ENCODE data around the gene NSUN6.

NSUN6 gene

DNA sequence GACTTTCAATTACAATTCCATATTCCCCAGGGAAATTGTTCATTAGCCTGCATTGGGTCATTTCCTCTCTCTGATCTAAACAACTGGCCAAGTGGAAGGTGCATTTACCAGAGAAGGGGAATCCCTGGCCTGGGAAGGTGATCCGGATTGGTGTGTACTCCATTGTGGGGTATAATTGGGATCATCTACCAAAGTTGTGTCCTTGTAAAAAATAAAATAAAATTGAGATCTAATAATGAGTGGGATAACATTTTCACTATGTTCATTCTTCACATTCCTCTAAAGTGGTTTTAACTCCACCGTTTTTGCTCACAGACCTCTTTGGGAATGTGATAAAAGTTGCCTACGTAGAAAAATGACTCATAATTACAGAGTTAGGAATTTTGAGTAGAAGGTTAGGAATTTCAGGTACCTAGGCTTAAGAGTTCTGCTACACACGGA lies 30.6 kb upstream of the NSUN6 start:
- no peak overlapping the region for H3K27ac ChIP-seq (ENCODE audit: low read depth, low read length)
- no peak overlapping the region for H3K4me3 ChIP-seq (ENCODE audit: low read depth in 1 of 2, low read length in 2 of 2)
- H3K27me3 ChIP-seq (ENCODE audit: control insufficient read depth in 1 of 2, insufficient read depth in 2 of 2, low read length in 2 of 2): no peaks in the 10 kb centered on the region

DNA sequence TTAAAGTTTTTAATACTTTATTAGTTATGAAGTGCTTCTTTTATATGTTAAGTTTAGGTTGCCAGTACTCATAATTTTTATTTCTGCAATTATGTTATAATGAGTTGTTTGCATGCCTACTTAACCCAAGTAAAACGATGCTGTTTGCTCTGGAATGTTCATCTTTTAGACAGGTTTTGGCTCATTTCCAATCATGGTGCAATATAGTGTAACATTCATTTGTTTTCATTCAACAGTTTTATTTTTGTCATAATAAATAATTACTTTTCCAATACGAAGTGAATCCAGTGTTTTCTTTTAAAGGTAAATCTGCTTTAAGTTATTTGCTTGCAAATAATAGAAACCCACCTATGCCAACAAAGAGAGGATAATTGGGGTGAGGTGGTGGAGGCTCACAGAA lies 30.0 kb upstream of the NSUN6 start:
- no peak overlapping the region for H3K4me3 ChIP-seq (ENCODE audit: low read depth in 1 of 2, low read length in 2 of 2)
- H3K36me3 ChIP-seq (ENCODE audit: control insufficient read depth in 1 of 2, insufficient read depth in 2 of 2, low read length in 2 of 2): peaks cover 0 to 6% of the 10 kb centered on the region in 2 donors
- no peak overlapping the region for H3K27ac ChIP-seq (ENCODE audit: low read depth, low read length)
- H3K9me3 ChIP-seq (ENCODE audit: control insufficient read depth in 1 of 2, low read length in 2 of 2): no peaks in the 10 kb centered on the region
- H3K9ac ChIP-seq (ENCODE audit: low read depth in 1 of 2, low read length in 2 of 2): no peak overlapping the region
- H3K27me3 ChIP-seq (ENCODE audit: control insufficient read depth in 1 of 2, insufficient read depth in 2 of 2, low read length in 2 of 2): no peaks in the 10 kb centered on the region
- H3K4me1 ChIP-seq (ENCODE audit: control insufficient read depth in 1 of 2, insufficient read depth in 2 of 2, low read length in 2 of 2): no peaks in the 10 kb centered on the region

More for the DNA sequence above, 30.6 kb upstream of the NSUN6 start:
- Histone ChIP-seq H3K9me3 (ENCODE audit: control insufficient read depth in 1 of 2, low read length in 2 of 2) (no peaks in the 10 kb centered on the region), H3K36me3 (ENCODE audit: control insufficient read depth in 1 of 2, insufficient read depth in 2 of 2, low read length in 2 of 2) (peaks cover 0 to under 1% of the 10 kb centered on the region in 2 donors), H3K4me1 (ENCODE audit: control insufficient read depth in 1 of 2, insufficient read depth in 2 of 2, low read length in 2 of 2) (no peaks in the 10 kb centered on the region), H3K9ac (ENCODE audit: low read depth in 1 of 2, low read length in 2 of 2) (no peak overlapping the region)

DNA sequence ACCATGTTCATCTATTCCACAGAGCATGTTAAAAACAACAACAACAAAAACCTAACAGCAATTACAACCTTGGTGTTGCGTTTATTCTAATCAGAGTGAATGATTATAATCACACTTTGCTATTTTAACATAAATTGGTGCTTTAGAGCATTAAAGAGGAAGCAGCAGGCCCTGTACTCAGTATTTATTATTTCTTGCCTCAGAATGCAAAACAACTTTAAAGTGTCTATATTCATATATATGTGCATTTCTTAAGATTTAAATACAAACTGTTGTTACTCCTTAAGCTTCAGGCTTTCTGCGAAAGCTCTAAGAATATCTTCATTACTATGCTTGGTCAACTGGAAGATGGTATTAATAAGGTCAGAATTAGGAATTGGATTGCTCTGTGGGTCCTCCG lies 29.4 kb upstream of the NSUN6 start:
- Histone ChIP-seq H3K4me1 (ENCODE audit: control insufficient read depth in 1 of 2, insufficient read depth in 2 of 2, low read length in 2 of 2) (no peaks in the 10 kb centered on the region), H3K9me3 (ENCODE audit: control insufficient read depth in 1 of 2, low read length in 2 of 2) (no peaks in the 10 kb centered on the region), H3K27me3 (ENCODE audit: control insufficient read depth in 1 of 2, insufficient read depth in 2 of 2, low read length in 2 of 2) (no peaks in the 10 kb centered on the region)

DNA sequence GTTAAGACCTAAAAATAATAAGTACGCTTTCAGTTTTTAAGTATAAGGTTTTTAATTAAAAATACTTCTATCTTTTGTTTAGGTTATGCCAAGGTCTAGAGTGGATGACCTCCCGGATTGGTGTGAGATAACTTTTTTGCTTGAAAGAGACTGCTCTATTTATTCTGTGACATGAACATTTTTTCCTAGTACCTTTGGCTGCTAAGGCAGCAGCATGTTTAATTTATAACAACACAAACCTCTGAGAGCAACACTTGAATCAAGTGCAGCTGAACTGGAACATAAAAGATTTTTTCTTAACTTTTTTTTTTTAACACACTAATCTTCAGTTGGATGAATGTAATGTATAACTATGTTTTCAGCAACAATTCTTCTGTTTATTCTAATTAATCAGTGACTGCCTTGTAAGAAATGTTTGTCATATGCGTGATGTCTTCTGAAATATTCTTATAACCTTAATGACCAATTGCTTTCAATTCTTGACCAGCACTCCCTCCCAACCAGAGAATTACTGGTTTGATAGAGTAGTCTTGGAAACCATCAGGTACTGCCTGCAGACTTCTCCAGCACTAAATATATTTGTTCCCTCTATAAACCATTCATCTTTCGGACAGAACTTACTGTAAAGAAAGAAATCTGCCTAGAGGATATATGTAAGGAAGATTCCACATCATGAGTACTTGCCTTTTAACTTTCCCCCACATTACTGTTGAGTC lies 23.9 kb upstream of the NSUN6 start:
- no peak overlapping the region for H3K9ac ChIP-seq (ENCODE audit: low read depth in 1 of 2, low read length in 2 of 2)
- H3K4me1 ChIP-seq (ENCODE audit: control insufficient read depth in 1 of 2, insufficient read depth in 2 of 2, low read length in 2 of 2): no peaks in the 10 kb centered on the region
- H3K36me3 ChIP-seq (ENCODE audit: control insufficient read depth in 1 of 2, insufficient read depth in 2 of 2, low read length in 2 of 2): peaks cover 17 to 50% of the 10 kb centered on the region in 2 donors
- no peaks in the 10 kb centered on the region for H3K27me3 ChIP-seq (ENCODE audit: control insufficient read depth in 1 of 2, insufficient read depth in 2 of 2, low read length in 2 of 2)
- H3K4me3 ChIP-seq (ENCODE audit: low read depth in 1 of 2, low read length in 2 of 2): no peak overlapping the region
- H3K9me3 ChIP-seq (ENCODE audit: control insufficient read depth in 1 of 2, low read length in 2 of 2): no peaks in the 10 kb centered on the region
- H3K27ac ChIP-seq (ENCODE audit: low read depth, low read length): no peak overlapping the region

More for the DNA sequence above, 29.4 kb upstream of the NSUN6 start:
- no peak overlapping the region for H3K9ac ChIP-seq (ENCODE audit: low read depth in 1 of 2, low read length in 2 of 2)
- H3K36me3 ChIP-seq (ENCODE audit: control insufficient read depth in 1 of 2, insufficient read depth in 2 of 2, low read length in 2 of 2): peaks cover 0 to 12% of the 10 kb centered on the region in 2 donors
- no peak overlapping the region for H3K4me3 ChIP-seq (ENCODE audit: low read depth in 1 of 2, low read length in 2 of 2)
- no peak overlapping the region for H3K27ac ChIP-seq (ENCODE audit: low read depth, low read length)

DNA sequence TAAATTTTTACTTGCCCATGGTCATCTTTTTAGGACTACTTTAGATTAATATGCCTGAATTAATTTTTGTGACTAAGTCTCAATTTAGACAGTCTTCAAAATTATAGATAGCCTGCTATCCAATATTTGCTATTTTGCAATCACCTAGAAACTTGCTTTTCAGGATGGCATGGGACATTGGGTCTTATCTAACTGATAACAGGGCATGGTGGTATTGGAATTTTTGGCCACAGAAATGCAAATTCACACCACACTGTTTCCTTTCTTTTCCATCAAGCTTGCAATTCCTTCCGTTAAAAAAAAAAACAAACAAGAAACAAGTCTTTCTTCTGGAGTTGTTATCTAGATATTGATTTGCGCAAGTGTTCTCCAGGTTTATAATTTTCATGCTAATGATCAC lies 16.6 kb upstream of the NSUN6 start:
- Histone ChIP-seq H3K9ac (ENCODE audit: low read depth in 1 of 2, low read length in 2 of 2) (no peak overlapping the region), H3K27me3 (ENCODE audit: control insufficient read depth in 1 of 2, insufficient read depth in 2 of 2, low read length in 2 of 2) (no peaks in the 10 kb centered on the region), H3K27ac (ENCODE audit: low read depth, low read length) (no peak overlapping the region), H3K9me3 (ENCODE audit: control insufficient read depth in 1 of 2, low read length in 2 of 2) (no peaks in the 10 kb centered on the region), H3K36me3 (ENCODE audit: control insufficient read depth in 1 of 2, insufficient read depth in 2 of 2, low read length in 2 of 2) (peaks cover 3 to 33% of the 10 kb centered on the region in 2 donors), H3K4me1 (ENCODE audit: control insufficient read depth in 1 of 2, insufficient read depth in 2 of 2, low read length in 2 of 2) (peaks cover 4 to 7% of the 10 kb centered on the region in 2 donors), H3K4me3 (ENCODE audit: low read depth in 1 of 2, low read length in 2 of 2) (no peak overlapping the region)

DNA sequence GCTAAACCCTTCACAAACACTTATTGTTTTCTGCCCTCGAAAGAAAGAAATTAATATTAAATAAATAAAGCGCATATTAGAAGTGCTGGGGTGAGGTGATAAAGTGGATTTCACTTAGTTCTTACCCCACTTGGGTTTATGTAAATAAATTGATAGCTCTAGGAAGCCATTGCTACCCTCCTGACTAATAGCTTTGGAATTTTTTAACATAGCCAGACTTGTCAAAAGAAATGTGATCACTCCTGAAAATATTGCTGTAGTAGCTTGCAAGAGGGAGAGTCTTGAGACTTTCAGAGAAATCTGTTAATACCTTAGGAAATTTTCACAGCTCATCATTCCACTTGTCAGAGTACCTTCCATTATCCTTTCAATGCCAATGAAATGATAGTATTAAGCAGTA lies 15.4 kb upstream of the NSUN6 start:
- Histone ChIP-seq H3K27ac (ENCODE audit: low read depth, low read length) (no peak overlapping the region), H3K4me1 (ENCODE audit: control insufficient read depth in 1 of 2, insufficient read depth in 2 of 2, low read length in 2 of 2) (peaks cover 7 to 12% of the 10 kb centered on the region in 2 donors), H3K9me3 (ENCODE audit: control insufficient read depth in 1 of 2, low read length in 2 of 2) (no peaks in the 10 kb centered on the region), H3K36me3 (ENCODE audit: control insufficient read depth in 1 of 2, insufficient read depth in 2 of 2, low read length in 2 of 2) (peaks cover 3 to 27% of the 10 kb centered on the region in 2 donors), H3K27me3 (ENCODE audit: control insufficient read depth in 1 of 2, insufficient read depth in 2 of 2, low read length in 2 of 2) (no peaks in the 10 kb centered on the region), H3K9ac (ENCODE audit: low read depth in 1 of 2, low read length in 2 of 2) (no peak overlapping the region), H3K4me3 (ENCODE audit: low read depth in 1 of 2, low read length in 2 of 2) (no peak overlapping the region)

DNA sequence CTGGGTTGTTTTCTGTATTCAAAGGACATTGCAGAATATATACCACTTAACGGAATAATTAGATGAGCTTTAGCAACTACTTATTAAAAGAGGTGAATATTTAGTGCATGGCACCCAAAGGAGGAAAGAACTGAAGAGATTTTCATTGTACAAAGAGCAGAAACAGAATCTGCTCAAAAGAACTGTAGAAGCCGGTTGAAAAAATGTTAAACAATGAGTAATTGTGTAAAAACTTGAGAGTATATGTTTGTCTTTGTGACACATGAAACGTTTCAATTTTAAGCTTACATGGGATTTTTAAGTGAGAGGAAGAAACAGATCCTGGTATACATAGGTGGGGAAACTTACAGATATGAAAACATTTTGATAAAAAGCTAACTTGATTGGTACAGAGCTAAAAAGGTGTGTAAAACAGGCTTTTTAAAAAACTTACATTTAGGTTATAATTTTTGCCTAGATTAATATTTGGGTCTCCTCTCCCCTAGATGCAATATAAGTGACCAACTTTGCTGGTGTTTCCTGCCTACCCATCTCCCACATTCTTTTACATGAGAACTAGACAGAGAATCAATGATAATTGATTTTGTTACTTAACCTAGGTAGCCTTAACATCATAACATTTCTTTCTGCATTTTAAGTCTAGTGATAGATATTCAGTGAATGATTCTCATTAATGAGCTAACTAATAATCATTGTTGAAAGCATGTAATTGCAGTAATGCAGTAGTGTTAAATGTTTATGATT lies 14.6 kb upstream of the NSUN6 start:
- H3K9me3 ChIP-seq (ENCODE audit: control insufficient read depth in 1 of 2, low read length in 2 of 2): no peaks in the 10 kb centered on the region
- H3K4me3 ChIP-seq (ENCODE audit: low read depth in 1 of 2, low read length in 2 of 2): no peak overlapping the region
- peaks cover 3 to 19% of the 10 kb centered on the region in 2 donors for H3K36me3 ChIP-seq (ENCODE audit: control insufficient read depth in 1 of 2, insufficient read depth in 2 of 2, low read length in 2 of 2)
- H3K9ac ChIP-seq (ENCODE audit: low read depth in 1 of 2, low read length in 2 of 2): no peak overlapping the region
- peaks cover 11 to 21% of the 10 kb centered on the region in 2 donors for H3K4me1 ChIP-seq (ENCODE audit: control insufficient read depth in 1 of 2, insufficient read depth in 2 of 2, low read length in 2 of 2)
- no peak overlapping the region for H3K27ac ChIP-seq (ENCODE audit: low read depth, low read length)
- H3K27me3 ChIP-seq (ENCODE audit: control insufficient read depth in 1 of 2, insufficient read depth in 2 of 2, low read length in 2 of 2): no peaks in the 10 kb centered on the region

DNA sequence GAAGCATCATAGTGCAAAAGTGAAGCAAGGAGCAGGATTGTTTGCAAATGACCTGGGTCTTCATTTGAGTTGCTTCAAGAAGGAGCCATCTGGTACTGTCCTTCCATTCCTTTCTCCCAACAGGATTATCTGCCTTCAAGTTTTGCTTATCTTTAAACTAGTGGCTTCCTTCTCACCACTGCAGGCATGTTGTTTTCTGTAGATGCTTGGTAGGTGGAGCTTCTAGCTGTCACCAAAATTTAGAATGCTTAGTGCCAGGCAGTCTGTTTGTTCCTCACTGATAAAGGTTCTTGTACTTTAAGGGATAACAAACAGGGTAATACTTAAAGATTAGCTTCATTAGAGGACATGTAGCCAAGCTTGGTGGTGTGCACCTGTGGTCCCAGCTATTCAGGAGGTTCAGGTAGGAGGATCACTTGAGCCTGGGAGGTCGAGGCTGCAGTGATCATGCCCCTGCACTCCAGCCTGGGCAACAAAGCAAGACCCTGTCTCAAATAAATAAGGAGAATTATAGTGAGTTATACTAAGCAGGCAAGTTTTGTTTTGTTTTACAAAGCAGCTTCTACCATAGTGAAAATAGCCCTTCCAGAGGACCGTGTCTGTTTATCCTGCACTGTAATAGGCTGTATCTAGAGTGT lies 13.6 kb upstream of the NSUN6 start:
- H3K4me1 ChIP-seq (ENCODE audit: control insufficient read depth in 1 of 2, insufficient read depth in 2 of 2, low read length in 2 of 2): peaks cover 14 to 23% of the 10 kb centered on the region in 2 donors

DNA sequence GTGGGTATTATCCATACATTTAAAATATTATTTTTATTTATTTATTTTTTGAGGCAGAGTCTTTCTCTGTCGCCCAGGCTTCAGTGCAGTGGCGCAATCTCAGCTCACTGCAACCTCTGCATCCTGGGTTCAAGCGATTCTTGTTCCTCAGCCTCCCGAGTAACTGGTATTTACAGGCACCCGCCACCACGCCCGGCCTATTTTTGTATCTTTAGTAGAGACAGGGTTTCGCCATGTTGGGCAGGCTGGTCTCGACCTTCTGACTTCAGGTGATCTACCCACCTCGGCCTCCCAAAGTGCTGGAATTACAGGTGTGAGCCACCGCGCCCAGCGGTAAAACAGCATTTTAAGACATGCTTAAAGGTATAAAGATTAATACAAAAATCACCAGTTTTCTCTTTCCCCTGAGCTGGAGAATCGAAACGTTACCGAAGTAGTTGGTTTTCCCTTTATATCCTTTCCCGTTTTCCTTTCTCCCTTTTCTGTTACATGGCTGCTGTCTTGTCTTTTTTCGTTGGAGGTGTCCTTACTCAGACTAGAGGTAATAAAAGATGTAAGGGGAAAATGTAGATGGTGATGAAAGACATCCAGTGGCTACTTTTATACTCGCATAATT lies 9.5 kb upstream of the NSUN6 start:
- peaks cover 19 to 21% of the 10 kb centered on the region in 2 donors for H3K4me1 ChIP-seq (ENCODE audit: control insufficient read depth in 1 of 2, insufficient read depth in 2 of 2, low read length in 2 of 2)
- no peaks in the 10 kb centered on the region for H3K36me3 ChIP-seq (ENCODE audit: control insufficient read depth in 1 of 2, insufficient read depth in 2 of 2, low read length in 2 of 2)
- H3K9ac ChIP-seq (ENCODE audit: low read depth in 1 of 2, low read length in 2 of 2): no peak overlapping the region
- peak overlapping the region; percentile 93 to 98 for H3K4me3 ChIP-seq (ENCODE audit: low read depth in 1 of 2, low read length in 2 of 2)
- no peaks in the 10 kb centered on the region for H3K27me3 ChIP-seq (ENCODE audit: control insufficient read depth in 1 of 2, insufficient read depth in 2 of 2, low read length in 2 of 2)
- no peaks in the 10 kb centered on the region for H3K9me3 ChIP-seq (ENCODE audit: control insufficient read depth in 1 of 2, low read length in 2 of 2)
- H3K27ac ChIP-seq (ENCODE audit: low read depth, low read length): no peak overlapping the region

More for the DNA sequence above, 13.6 kb upstream of the NSUN6 start:
- no peak overlapping the region for H3K9ac ChIP-seq (ENCODE audit: low read depth in 1 of 2, low read length in 2 of 2)
- H3K36me3 ChIP-seq (ENCODE audit: control insufficient read depth in 1 of 2, insufficient read depth in 2 of 2, low read length in 2 of 2): peaks cover 0 to 9% of the 10 kb centered on the region in 2 donors
- H3K9me3 ChIP-seq (ENCODE audit: control insufficient read depth in 1 of 2, low read length in 2 of 2): no peaks in the 10 kb centered on the region
- H3K27ac ChIP-seq (ENCODE audit: low read depth, low read length): no peak overlapping the region
- H3K27me3 ChIP-seq (ENCODE audit: control insufficient read depth in 1 of 2, insufficient read depth in 2 of 2, low read length in 2 of 2): no peaks in the 10 kb centered on the region
- no peak overlapping the region for H3K4me3 ChIP-seq (ENCODE audit: low read depth in 1 of 2, low read length in 2 of 2)
